ENCODE data around the gene NHLRC4.
A peak's percentile ranks its signal among the peaks of the same experiment; 100 is the strongest.

Gene NHLRC4

DNA sequence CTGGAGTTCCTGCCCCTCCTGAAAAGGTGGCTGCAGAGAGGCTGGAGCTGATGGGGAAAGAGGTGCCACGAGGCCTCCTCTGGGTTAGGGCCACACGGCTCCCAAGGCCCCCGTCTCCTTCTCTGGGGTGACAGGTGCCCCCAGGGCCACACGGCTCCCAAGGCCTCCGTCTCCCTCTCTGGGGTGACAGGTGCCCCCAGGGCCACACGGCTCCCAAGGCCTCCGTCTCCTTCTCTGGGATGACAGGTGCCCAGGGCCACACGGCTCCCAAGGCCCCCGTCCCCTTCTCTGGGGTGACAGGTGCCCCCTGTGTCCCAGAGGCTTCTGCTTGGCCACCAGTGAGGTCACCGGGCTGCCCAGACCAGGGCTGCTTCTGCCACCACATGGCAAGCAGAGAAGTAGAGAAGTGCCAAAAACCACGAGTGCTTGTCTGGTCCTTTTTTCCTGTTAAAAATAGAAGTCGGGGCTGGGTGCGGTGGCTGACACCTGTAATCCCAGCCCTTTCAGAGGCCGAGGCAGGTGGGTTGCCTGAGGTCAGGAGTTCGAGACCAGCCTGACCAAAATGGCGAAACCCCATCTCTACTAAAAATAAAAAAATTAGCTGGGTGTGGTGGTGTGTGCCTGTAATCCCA is 35.2 kb upstream of the NHLRC4 start:
- DNase-seq, result no peak

GRCh38 chr16:533391-534123 is 33.2 kb upstream of the NHLRC4 start:
- no peak for DNase-seq

DNA sequence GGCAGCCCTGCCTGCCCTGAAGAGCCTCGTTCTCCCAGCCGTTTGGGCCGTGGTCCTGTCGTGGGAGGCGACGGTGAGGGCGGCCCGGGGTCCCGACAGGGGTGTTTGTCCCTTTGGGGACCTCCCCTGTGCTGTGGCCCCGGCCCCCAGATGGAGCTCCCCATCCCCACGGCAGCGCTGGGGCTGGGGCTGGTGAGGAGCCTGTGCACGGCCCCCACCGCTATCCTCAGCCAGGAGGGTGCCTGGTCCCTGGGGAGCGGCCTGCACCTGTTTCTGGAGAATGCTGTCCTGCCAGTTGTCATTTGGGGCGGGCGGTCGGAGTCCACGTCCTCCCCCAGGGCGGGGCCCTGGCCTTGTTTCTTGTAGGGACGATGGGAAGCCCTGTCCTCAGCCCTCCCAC is 32.7 kb upstream of the NHLRC4 start:
- no peak for DNase-seq

DNA sequence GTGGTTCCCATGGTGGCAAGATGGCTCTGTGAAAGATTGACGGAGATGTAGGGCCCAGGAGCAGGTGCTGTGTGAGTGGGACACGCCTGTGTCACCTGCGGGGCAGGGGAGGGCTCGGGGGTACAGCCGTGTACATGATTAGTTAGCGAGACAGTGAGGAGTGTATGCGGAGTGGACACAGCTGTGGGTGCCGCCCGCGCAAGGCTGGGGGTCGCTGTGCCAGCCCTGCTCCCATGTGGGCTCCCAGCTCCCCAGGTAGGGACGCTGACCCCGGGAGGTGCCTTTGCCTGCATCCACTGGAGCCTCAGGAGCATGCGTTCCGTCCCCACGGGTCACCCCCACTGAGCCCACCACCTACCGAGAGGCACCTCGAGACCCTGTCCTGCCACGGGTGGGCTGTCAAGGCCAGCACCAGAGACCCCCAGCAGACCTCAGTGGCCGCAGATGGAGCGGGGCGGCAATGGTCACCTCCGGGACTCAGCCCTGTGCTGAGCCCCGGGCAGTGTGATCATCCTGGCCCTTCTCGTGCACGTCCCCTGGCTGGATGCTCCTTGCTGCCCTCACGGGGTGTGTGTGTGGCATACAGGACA is 31.9 kb upstream of the NHLRC4 start:
- no peak for DNase-seq

DNA sequence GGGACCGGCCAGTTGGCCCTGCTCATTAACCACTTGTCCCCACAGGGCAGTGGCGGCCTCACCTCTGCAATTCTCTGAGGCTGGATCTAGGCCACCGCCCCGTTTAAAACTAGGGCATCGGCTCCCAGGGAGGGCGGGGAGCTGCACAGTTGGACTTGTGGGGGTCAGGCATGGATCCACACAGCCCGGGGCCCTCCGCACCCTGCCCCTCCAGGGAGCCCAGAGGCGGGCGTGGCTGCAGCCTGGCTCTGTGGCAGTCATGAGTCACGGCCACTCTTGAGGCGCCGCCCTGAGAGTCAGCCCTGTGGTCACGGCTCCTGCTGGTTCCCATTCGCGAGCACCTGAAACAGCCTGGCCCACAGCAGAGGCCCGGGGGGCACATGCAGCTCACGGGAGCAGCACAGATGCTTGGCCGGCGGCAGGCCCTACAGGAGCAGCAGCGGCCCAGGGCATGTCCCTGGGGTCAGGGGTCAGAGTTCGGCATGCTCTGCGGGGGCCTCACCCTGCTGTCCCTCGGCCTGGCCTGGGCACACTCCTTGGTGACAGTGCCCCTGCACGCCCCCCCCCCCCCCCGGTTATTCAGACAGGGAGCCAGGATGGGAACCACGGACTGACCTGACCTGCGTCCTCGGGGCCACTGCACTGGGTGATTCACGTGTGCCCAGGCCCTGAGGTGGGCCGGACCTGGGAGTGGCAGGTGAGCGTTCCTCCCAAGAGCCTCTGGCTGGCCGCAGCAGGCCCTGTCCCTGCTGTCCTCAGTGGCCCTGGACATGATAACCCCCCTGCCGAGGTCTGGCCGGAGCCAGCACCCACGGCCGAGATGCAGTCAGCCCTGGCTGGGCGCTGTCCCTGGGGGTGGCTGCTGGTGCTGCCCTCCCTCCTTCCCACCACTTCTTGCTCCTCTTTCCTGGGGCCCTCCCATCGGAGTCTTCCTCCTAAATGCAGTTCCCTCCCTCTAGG is 31.1 kb upstream of the NHLRC4 start:
- DNase-seq, result no peak

- no peak for DNase-seq
These were observed 30.1 kb upstream of the NHLRC4 start for GRCh38 chr16:536746-537145.

DNA sequence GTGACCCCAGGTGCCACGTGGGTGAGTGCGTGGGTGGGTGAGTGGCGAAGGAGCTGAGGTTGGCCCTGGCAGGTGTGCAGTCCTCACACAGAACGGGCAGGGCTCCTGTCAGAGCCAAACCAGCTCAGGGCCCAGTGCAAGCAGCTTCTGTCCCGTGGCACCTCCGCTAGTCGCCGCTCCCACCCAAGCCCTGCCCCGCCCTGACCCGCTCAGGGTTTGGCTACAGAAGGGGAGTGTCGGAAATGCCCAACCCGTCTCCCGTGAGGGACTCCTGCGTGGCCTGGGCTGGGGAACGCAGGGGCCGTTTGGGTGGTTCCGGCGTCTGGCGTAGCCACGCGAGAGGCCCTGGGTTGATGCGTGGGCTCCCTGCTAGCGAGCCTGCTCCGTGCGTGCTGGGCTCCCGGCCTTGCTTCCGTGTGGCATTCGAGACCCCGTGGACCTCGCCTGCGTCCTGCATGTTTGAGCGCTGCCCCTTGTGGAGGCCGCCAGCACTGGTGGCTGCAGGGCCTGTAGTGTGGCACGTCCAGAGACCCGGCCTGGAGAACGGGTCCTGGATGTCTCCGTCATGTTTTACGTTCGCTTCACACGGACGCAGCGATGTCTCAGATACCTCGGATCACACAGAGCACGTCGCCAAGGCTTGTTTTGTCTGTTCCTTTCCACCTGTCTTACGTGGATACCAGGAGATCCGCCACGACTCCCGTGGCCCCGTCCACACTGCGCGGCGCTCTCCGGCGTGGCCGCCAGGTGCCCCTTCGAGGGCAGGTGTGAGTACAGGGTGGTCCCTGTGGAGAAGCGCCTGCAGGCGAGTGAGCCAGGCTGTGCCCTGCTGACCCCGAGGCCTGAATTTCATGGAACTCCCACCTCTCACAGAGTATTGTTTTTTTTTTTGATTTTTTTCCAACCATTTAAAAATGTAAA is 29.1 kb upstream of the NHLRC4 start:
- no peak for DNase-seq

GRCh38 chr16:539901-540530 is 26.8 kb upstream of the NHLRC4 start:
- no peak for DNase-seq

GRCh38 chr16:540645-541340 is 26.0 kb upstream of the NHLRC4 start:
- DNase-seq, result no peak

DNA sequence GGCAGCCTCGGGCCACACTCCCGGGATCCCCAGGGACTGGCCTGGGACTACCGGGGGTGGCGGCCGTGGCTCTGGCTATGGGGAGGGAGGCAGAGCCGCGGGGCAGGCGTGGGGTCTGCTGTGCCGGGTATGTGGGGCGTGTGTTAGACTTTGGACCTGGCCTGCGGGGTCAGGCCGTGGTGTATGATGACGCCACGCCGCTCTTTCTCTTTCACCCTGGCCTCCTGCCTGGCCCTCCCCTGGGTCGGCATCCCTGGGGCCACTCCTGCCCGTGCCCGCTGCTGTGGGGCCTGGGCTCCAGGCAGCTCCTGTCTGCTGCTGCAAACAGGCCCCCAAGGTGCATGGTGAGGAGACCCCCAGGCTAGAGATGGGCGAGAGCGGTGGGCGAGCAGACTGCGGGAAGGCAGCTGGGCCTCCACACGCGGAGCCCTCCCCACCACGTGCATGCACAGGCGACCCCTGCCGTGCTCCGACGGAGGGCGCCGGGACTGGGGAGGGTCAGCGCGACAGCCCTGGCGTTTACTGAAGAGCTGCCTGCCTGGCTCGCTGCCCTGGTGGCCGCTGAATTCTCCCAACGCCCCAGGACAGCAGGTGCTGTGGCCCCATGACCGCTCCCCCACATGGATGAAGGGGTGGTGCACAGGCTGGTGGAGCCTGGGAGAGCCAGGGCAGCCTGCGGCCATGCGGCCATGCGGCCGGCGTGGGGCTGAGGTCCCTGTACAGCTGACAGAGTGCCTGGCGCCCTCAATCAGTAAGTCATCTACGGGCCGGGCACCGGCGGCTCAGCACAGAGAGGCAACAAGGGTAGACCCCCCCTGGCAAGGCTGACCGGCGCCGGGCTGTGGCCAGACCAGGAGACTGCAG is 23.3 kb upstream of the NHLRC4 start:
- DNase-seq, result no peak

GRCh38 chr16:544517-544916 is 22.3 kb upstream of the NHLRC4 start:
- DNase-seq, result no peak

GRCh38 chr16:546909-547770 is 19.7 kb upstream of the NHLRC4 start:
- DNase-seq, result peak; percentile 46

DNA sequence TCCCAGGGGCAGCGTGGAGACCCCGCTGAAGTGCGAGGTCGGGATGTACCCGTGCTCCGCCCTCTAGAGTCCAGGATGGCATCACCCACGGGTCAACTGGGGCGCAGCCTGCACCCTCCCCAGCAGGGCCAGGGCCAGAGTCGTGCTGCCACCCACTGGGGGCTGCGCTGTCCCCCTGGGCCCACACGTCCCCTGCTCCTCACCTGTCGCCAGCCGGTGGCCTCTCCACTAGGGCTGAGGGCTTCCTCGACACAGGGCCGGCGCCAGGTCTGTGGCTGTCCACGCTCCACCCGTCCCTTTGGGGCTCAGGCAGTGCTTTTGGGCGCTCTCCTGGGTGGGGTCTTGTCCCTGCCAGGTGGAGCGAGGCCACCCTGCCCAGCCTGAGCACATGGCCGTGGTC is 18.2 kb upstream of the NHLRC4 start:
- DNase-seq, result no peak

- no peak for DNase-seq
These were observed 17.1 kb upstream of the NHLRC4 start for GRCh38 chr16:549544-550263.

GRCh38 chr16:551210-551609 is 15.6 kb upstream of the NHLRC4 start:
- no peak for DNase-seq

DNA sequence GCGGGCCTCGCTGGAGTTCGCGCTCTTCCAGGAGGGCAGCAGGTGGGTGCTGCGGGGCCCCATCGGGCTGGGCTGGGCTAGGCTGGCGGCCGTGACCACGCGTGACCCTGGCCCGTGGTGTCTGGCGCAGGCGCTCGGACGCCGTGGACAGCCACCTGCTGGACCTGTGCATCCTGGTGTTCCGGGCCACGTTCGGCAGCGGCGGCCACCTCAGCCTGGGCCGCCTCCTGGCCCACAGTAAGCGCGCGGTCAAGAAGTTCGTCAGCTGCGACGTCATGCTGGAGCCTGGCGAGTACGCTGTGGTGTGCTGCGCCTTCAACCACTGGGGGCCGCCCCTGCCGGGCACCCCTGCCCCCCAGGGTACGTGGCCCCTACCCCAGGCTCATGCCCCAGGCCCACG is 14.6 kb upstream of the NHLRC4 start:
- no peak for DNase-seq

DNA sequence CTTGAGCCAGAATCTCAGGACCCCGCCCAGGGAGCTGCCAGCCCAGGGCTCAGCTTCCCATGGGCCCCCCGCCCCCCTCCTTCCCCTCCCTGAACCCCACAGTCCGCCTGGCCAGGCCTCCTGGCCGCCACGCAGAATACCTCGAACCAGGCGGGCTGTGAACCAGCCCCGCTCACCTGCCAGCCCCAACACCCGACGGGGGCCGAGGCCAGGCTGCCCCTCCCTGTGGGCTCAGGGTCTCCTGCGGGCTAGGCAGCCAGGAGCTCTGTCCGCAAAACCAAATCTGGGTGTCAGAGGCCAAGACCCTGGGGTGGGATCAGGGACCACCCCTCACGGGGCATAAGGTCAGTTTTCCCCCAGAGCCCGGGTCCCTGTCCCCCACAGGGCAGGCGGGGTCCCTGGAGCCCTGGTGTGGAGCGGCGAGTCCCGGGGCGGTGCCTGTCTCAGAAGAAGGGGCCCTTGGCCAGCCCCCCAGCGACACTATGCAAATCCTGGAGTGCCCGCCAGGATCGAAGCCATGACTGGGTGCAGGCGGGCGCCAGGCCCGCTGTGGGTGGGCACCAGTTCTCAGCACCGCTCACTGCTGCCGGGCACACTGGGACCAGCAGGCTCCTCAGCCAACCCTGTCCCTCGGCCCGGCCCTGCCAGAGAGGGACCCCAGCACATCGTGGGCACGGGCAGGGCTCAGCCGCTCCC is 13.1 kb upstream of the NHLRC4 start:
- DNase-seq, result no peak

DNA sequence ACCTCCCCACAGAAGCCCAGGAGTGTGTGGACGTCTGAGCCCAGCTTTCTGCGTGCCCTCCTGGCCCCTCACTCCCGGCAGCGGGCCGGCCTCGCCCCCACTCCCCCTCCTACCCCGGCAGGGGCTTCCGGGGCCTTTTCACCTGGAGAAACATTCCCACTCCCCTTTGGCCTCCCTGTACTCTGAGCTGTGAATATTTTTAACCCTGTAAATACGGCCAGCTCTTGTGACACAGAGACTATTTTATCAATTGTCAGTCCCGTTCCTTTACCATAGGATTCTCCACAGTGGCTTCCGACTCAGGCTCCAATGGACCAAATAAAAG is 12.5 kb upstream of the NHLRC4 start:
- no peak for DNase-seq
